AG10803 (cell line): ENCODE data around the gene KLHL12.
"Not testable (repeated sequence)": the region's sequence is repeated elsewhere in the genome, so short reads cannot be mapped to it uniquely, and the experiment has no call there.

ENCODE experiments used
- DNase-seq: peaks from one replicate; pipeline ENCODE4 v3.0.0; 2010; ENCODE audit warnings: low read depth
- H3K4me3 ChIP-seq: 2 replicates; pipeline ENCODE4 v1.5.1; 2011; ENCODE audit warnings: mild to moderate bottlenecking, low read length, control low read depth
- TF ChIP-seq, protein P1 (sequence below): conservative IDR thresholded peaks from 2 replicates; pipeline ENCODE4 v1.5.1; 2011; ENCODE audit warnings: mild to moderate bottlenecking, low read length, control low read depth, inconsistent platforms

Gene KLHL12

DNA sequence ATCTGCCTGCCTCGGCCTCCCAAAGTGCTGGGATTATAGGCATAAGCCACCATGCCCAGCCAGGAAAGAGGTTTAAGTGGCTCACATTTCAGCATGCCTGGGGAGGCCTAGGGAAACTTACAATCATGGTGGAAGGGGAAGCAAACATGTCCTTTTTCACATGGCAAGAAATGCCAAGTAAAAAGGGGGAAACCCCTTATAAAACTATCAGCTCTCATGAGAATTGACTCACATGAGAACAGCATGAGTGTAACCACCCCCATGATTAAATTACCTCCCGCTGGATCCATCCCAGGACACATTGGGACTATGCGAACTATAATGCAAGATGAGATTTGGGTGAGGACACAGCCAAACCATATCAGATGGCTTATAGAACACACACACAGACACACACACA lies 8.8 kb upstream of the KLHL12 start:
- TF ChIP-seq, protein P1, sequence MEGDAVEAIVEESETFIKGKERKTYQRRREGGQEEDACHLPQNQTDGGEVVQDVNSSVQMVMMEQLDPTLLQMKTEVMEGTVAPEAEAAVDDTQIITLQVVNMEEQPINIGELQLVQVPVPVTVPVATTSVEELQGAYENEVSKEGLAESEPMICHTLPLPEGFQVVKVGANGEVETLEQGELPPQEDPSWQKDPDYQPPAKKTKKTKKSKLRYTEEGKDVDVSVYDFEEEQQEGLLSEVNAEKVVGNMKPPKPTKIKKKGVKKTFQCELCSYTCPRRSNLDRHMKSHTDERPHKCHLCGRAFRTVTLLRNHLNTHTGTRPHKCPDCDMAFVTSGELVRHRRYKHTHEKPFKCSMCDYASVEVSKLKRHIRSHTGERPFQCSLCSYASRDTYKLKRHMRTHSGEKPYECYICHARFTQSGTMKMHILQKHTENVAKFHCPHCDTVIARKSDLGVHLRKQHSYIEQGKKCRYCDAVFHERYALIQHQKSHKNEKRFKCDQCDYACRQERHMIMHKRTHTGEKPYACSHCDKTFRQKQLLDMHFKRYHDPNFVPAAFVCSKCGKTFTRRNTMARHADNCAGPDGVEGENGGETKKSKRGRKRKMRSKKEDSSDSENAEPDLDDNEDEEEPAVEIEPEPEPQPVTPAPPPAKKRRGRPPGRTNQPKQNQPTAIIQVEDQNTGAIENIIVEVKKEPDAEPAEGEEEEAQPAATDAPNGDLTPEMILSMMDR: no peak
- no peak for DNase-seq
- no peak overlapping the region for H3K4me3 ChIP-seq

DNA sequence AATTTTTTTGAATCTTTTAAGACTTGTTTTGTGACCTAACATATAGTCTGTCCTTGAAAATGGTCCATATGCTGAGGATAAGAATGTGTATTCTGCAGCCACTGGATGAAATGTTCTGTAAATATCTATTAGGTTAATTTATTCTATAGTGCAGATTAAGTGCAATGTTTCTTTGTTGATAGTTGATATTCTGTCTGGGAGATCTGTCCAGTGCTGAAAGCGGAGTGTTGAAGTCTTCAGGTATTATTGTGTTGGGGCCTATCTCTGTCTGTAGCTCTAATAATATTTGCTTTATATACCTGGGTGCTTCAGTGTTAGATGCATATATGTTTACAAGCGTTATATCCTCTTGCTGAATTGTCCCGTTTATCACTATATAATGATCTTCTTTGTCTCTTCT lies 7.7 kb upstream of the KLHL12 start:
- no peak for DNase-seq
- H3K4me3 ChIP-seq: no peak overlapping the region
- TF ChIP-seq, protein P1: no peak

DNA sequence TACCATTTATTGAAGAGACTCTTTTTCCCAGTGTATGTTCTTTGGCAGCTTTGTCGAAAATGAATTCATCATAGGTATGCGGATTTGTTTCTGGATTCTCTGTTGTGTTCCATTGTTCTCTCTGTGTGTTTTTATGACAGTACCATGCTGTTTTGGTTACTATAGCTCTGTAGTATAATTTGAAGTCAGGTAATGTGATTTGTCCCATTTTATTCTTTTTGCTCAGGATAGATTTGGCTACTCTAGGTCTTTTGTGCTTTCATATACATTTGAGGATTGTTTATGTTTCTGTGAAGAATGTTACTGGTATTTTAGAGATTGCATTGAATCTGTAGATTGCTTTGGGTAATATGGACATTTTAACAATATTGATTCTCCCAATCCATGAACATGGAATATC lies 5.4 kb upstream of the KLHL12 start:
- H3K4me3 ChIP-seq: no peak overlapping the region
- TF ChIP-seq, protein P1: no peak
- no peak for DNase-seq

DNA sequence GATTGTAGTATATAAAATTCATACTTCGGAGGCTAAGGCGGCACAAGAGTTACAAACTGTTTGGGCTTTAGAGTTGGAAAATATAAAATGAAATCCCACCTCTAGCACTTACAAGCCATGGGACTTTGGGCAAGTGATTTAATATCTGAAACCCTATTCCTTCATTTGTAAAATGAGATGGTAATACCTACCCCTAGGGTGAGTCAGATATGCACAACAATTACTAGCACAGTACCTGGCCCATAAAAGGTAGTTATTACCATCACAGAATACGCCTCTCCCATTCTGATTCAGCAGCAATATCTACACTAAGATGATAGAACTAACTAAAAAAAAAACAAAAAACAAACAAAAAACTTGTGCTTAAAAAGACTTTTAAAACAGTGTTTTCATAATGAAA lies 3.5 kb downstream of the KLHL12 start:
- H3K4me3 ChIP-seq: no peak overlapping the region
- DNase-seq: no peak
- TF ChIP-seq, protein P1: no peak

DNA sequence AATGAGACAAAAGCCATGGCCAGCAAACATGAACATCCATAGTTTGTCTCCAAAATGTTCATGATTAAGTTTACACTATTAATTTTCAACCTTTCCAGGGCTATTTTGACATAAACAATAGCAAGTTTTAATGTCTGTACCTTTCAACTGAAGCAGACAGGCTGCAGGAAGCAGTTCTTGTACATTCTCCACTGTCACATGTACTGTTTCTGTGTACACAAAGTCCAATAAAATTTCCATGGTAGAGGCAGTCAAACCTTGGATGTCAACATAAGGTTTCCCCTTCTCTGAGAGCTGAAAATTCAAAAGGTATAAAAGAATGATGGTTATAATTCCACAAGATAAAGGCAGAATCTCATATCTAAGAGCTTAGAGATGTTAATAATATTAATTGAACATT lies 7.4 kb downstream of the KLHL12 start:
- no peak for DNase-seq
- TF ChIP-seq, protein P1: no peak
- no peak overlapping the region for H3K4me3 ChIP-seq

DNA sequence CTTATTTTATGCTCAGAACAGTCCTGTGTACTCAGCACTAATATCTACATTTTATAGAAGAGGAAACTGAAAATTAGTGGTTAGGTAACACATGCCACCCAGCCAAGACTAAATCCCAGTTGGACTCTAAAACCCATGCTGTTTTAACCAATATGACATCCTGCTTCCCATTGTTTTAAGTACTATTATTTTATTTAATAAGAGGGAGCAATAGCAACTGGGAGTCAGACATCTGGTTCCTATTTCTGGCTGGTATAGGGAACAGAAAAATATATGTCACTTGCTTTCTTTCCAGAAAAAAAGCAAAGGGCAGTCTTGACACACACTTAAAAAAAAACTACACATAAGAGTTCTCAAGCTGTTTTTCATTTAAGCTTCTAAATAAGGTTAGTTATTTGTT lies 11.9 kb downstream of the KLHL12 start:
- TF ChIP-seq, protein P1: no peak

DNA sequence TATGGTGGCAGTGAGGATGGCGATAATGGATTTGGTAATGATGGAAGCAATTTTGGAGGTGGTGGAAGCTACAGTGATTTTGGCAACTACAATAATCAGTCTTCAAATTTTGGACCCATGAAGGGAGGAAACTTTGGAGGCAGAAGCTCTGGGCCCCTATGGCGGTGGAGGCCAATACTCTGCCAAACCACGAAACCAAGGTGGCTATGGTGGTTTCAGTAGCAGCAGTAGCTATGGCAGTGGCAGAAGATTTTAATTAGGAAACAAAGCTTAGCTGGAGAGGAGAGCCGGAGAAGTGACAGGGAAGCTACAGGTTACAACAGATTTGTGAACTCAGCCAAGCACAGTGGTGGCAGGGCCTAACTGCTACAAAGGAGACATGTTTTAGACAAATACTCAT lies 14.6 kb downstream of the KLHL12 start:
- not testable (repeated sequence) for H3K4me3 ChIP-seq, DNase-seq

More for the DNA sequence above, 11.9 kb downstream of the KLHL12 start:
- no peak for DNase-seq
- H3K4me3 ChIP-seq: no peak overlapping the region

DNA sequence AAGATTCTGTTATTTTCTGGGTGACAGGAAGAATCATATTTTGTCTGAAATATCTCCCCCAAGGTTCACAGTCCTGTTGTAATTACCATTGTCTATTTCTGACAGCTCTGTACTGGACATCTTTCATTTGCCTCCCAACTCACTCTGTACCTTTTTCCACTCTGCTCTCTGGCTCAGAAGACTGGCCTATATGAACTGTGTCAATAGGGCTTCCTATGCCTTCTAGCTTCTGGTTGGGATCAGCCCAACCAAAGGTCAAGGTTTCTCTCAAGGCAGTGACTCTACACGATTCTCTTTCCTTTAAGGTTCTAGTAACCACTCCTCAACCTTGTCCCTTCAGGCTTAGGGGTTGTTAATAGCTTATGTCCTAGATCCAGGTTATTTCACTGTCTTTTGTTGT lies 17.5 kb downstream of the KLHL12 start:
- no peak for DNase-seq
- H3K4me3 ChIP-seq: no peak overlapping the region
- TF ChIP-seq, protein P1: no peak
